AG10803 (cell line): ENCODE measurements around the gene CASZ1.
A peak's percentile ranks its signal among the peaks of the same experiment; 100 is the strongest.

Source experiments
- DNase-seq: peaks from one replicate; pipeline ENCODE4 v3.0.0; 2010; ENCODE audit warnings: low read depth
- H3K4me3 ChIP-seq: 2 replicates; pipeline ENCODE4 v1.5.1; 2011; ENCODE audit warnings: mild to moderate bottlenecking, low read length, control low read depth
- TF ChIP-seq, protein P1 (sequence below): conservative IDR thresholded peaks from 2 replicates; pipeline ENCODE4 v1.5.1; 2011; ENCODE audit warnings: mild to moderate bottlenecking, low read length, control low read depth, inconsistent platforms

CASZ1 gene

DNA sequence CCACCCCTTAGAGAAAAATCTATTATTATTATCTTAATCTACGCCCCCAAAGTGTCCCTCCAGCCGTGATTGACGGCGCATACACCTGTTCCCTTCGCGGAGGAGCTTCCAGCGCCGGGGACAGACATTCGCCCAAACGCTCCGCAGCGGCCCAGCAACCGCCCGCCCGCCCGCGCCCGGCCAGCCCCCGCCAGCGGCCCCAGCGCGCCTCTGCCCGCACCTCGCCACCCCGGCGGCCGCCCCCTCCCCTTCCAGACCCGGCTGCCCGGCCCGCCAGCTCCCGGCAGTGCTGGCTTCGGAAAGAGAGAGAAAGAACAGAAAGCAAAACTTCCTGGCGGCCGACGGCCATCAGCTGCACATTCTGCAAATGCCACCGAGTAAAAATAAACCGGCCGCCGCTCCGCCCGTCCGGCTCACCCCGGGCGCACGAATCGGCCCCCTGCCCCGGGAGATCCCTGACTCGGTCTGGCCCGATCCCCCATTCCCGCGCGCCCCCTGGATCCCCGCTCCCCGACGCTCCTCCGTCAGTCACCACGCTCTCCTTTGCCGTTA is 1.6 kb downstream of the CASZ1 start:
- no peak for DNase-seq
- TF ChIP-seq, protein P1, sequence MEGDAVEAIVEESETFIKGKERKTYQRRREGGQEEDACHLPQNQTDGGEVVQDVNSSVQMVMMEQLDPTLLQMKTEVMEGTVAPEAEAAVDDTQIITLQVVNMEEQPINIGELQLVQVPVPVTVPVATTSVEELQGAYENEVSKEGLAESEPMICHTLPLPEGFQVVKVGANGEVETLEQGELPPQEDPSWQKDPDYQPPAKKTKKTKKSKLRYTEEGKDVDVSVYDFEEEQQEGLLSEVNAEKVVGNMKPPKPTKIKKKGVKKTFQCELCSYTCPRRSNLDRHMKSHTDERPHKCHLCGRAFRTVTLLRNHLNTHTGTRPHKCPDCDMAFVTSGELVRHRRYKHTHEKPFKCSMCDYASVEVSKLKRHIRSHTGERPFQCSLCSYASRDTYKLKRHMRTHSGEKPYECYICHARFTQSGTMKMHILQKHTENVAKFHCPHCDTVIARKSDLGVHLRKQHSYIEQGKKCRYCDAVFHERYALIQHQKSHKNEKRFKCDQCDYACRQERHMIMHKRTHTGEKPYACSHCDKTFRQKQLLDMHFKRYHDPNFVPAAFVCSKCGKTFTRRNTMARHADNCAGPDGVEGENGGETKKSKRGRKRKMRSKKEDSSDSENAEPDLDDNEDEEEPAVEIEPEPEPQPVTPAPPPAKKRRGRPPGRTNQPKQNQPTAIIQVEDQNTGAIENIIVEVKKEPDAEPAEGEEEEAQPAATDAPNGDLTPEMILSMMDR: no peak
- peak overlapping the region; percentile 49 for H3K4me3 ChIP-seq

DNA sequence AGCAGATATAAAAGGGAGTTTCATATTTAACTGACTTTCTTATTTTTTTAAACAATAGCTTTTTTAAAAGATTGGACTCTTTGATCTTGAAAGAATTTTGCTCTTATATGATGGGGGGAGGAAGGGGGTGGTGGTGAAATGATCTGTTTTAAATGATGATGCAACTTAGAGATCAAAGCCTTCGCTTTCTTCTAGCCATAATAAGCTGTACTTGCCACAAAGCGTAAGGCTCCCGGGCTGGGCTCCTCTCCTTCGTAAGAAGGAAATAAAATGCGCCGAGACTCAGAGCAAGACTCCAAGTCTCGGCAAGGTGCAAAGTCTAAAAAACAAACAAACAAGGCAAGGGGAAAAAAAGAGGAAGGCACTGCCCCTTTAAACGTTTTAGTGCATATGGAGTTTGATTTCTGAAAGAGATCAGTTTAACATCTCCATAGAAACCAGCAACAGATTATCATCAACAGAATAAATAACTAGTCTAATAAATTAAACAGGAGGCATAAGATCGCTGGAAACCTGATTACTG is 3.3 kb downstream of the CASZ1 start:
- peak; percentile 13 for DNase-seq
- no peak overlapping the region for H3K4me3 ChIP-seq
- TF ChIP-seq, protein P1: no peak

DNA sequence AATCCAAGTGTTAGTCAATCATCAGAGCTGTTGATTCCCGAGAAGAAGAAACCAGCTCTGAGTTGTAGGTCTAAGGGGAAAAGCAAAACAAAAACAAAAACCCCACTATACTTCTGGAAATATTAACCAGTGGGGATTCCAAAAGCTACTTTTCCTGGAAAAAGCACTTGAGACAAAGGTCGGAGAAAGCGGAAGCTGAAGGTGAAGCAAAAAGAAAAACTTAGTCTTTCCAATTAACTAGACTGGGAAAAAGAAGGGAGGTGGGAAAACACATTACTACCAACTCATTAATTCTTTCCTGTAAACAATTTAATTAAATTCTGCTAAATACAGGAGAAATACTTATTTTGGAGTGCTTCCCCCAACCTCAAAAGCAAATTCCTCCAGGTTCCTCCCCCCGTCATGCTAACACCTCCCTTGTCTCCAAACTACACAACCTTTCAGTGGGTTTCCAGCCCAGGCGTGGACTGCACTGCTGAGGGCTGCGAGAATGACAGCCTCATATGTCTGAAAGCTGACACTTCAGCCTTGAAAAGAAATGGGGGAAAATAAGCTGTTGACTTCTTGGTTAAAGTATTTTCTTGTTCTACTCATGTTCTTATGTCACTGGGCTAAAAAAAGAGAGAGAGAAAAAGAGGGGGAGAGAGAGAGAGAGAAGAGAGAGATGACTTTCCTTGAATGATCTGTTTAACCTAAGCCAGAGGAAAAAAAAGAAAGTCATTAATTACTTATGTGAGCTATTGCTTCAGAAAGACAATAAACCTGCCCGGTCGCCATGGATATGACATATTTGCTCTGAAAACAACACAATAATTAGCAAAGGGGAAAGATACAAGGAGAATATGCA is 5.1 kb downstream of the CASZ1 start:
- no peak for DNase-seq
- H3K4me3 ChIP-seq: no peak overlapping the region
- TF ChIP-seq, protein P1: no peak

DNA sequence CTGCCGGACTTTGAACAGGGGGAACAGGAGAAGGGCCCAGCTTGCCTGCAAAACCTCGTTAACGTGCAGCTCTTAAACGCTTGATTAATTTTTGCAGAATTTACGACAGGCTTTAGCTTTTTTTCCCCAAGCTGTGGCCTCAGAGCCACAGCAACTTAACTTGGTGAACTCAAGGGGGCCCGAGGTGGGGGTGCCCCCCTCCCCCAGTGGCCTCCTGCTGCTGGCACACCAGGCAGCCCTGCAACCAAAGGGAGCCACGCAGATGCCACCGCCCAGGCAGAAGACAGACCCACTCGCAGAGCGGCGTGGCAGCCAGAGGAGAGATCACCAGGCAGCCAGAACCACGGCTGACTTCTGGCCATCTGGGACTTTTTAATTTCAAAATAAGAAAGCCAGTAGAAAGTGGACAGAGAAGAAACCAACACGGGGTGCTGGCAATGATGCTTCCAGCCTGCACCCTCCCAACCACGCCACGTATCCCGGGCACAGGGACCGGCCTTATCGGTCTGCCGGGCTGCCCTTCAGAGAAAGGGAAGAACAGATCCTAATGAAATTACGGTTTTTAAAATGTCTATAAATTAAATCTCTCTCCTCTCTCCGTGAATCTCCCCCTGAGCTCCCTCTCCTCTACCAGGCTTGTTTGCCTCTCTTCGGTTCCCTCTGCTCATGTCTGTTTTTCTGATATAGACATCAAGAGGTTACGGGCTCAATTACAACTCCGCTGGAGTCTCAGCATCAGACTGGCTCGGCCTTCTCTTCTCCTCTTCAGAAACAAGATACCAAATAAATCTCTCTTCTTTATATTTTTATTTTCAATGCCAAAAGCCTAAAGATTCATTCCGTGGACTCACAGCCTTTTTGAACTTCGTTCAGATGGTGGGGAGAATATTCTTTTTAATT is 6.4 kb downstream of the CASZ1 start:
- no peak overlapping the region for H3K4me3 ChIP-seq
- TF ChIP-seq, protein P1: no peak
- DNase-seq: no peak

DNA sequence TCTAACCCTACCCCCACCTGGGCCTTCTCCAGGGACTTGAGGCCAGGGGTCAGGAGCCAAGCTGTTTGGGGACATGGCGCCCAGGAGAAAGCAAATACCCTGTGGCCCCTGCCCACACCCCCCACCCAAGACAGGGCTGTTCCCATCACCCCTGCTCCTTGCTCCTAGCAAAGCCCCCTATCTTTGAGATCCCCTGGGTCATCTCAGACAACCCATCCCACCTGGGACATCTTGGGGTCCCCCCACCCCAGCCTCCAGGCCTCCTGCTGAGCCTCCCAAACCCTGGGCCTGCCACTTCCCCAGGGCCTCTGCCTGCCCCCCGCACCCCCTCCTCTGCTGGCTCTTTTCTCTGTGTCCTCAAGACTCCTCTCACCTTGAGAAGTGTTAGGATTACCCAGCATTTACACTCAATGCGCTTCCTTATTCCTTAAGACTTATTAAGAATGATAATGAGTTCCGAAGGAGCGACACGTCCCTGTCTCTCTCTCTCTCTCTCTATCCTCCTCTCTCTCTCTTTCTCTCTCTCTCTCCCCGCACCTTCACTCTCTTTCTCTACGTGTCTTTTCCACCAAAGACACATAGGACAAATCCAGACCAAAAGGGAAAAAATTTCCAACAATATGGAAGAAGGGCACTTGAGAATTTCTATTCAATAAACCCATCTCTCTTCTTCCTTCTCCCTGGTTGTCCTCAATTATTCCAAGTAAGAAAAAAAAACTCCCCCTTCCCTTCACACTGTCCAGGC is 7.2 kb downstream of the CASZ1 start:
- TF ChIP-seq, protein P1: no peak
- H3K4me3 ChIP-seq: no peak overlapping the region
- DNase-seq: no peak

DNA sequence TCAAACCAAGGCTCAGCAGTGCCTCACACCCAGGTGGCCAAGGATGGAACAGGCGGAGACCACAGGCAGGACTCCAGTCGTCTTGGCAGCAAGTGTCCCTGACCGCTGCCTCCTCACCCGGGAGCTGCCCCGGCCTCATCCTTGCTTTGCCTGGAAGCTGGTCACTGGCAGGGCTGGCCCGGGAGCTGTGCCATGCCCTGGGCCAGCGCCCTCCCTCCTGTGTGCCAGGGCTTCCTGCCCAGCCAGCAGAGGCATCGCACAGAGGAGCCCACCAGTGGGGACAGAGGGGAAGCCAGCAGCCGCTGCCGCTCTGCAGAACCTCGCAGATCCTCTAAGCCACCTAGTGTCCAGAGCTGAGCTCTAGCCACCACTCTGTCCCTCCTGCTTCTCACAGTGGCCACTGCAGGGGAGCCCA is 7.8 kb downstream of the CASZ1 start:
- H3K4me3 ChIP-seq: no peak overlapping the region
- TF ChIP-seq, protein P1: 0 out of 2 replicates have a peak, but pooled peaks have one; percentile 6
- DNase-seq: no peak
